ENCODE measurements around the gene ZFHX2.

DNA sequence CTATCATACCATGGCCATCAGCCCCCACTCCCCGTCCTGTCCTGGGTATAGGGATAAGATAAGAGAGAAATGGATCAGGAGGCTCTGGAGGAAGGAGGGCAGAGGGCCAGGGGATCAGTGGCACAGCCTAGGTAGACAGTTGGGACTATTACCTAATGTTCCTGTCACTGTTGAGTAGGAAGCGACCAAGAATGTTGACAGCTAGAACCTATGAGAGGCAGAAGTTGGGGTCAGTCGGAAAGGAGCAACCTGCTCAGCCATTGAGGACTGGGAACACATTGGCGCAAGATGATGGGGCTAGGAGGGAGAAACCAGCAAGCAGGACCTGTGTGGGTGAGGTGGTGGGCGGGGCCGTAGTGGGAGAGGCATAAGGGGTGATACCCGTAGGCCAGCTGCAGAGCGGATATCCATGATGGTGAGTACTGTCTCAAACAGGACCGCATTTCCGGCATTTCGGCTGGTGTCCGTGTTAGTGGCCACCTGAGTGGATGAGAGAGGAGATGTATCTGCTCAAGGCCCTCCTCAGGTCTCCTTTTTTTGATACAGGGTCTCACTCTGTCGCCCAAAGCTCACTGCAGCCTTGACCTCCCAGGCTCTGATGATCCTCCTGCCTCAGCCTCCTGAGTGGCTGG lies 12.7 kb upstream of the ZFHX2 start:
- TF ChIP-seq YY1 (IDR thresholded peaks at IDR 0.05; ENCODE audit: low read depth), result no peak
- TF ChIP-seq ZBTB7A (IDR thresholded peaks at IDR 0.05; ENCODE audit: low read depth), result no peak
- TF ChIP-seq EP300 (IDR thresholded peaks at IDR 0.05; ENCODE audit: borderline replicate concordance), result no peak
- TF ChIP-seq FOXM1 (IDR thresholded peaks at IDR 0.05; ENCODE audit: borderline replicate concordance, low read depth), result no peak
- TF ChIP-seq, protein P1, sequence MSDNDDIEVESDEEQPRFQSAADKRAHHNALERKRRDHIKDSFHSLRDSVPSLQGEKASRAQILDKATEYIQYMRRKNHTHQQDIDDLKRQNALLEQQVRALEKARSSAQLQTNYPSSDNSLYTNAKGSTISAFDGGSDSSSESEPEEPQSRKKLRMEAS (IDR thresholded peaks at IDR 0.05), result no peak
- TF ChIP-seq CREB1 (IDR thresholded peaks at IDR 0.05; ENCODE audit: low read depth), result no peak
- TF ChIP-seq, protein P2, sequence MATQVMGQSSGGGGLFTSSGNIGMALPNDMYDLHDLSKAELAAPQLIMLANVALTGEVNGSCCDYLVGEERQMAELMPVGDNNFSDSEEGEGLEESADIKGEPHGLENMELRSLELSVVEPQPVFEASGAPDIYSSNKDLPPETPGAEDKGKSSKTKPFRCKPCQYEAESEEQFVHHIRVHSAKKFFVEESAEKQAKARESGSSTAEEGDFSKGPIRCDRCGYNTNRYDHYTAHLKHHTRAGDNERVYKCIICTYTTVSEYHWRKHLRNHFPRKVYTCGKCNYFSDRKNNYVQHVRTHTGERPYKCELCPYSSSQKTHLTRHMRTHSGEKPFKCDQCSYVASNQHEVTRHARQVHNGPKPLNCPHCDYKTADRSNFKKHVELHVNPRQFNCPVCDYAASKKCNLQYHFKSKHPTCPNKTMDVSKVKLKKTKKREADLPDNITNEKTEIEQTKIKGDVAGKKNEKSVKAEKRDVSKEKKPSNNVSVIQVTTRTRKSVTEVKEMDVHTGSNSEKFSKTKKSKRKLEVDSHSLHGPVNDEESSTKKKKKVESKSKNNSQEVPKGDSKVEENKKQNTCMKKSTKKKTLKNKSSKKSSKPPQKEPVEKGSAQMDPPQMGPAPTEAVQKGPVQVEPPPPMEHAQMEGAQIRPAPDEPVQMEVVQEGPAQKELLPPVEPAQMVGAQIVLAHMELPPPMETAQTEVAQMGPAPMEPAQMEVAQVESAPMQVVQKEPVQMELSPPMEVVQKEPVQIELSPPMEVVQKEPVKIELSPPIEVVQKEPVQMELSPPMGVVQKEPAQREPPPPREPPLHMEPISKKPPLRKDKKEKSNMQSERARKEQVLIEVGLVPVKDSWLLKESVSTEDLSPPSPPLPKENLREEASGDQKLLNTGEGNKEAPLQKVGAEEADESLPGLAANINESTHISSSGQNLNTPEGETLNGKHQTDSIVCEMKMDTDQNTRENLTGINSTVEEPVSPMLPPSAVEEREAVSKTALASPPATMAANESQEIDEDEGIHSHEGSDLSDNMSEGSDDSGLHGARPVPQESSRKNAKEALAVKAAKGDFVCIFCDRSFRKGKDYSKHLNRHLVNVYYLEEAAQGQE (IDR thresholded peaks at IDR 0.05; ENCODE audit: low read depth), result no peak
- TF ChIP-seq RAD21 (IDR thresholded peaks at IDR 0.05; ENCODE audit: low read depth), result no peak
- TF ChIP-seq, protein P3, sequence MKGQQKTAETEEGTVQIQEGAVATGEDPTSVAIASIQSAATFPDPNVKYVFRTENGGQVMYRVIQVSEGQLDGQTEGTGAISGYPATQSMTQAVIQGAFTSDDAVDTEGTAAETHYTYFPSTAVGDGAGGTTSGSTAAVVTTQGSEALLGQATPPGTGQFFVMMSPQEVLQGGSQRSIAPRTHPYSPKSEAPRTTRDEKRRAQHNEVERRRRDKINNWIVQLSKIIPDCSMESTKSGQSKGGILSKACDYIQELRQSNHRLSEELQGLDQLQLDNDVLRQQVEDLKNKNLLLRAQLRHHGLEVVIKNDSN (IDR thresholded peaks at IDR 0.05), result no peak
- no peak for TF ChIP-seq TCF12 (IDR thresholded peaks at IDR 0.05; ENCODE audit: low read depth)
- no peak for TF ChIP-seq CEBPB (IDR thresholded peaks at IDR 0.05)
- TF ChIP-seq TAF1 (IDR thresholded peaks at IDR 0.05; ENCODE audit: low read depth), result no peak
